GM13976 (cell line): ENCODE measurements around the gene SUSD2.

Source experiments
- DNase-seq: peaks from one replicate; pipeline ENCODE4 v3.0.0; 2012; ENCODE audit warnings: low spot score
- in situ Hi-C: fragments of 300-500 bp; cut with MboI; formaldehyde crosslinking; loops from one replicate; pipeline ENCODE4 v1.12.0; 2022; ENCODE audit warnings: low sequenced_read_pairs, mixed read lengths, inconsistent platforms; ENCODE audit not compliant: unreplicated experiment
- TF ChIP-seq, protein P1 (sequence below): IDR thresholded peaks from 2 replicates; pipeline ENCODE4 v1.5.1; 2012; ENCODE audit warnings: borderline replicate concordance, mild to moderate bottlenecking; ENCODE audit not compliant: insufficient read depth; ENCODE audit errors: extremely low read depth, missing control alignments, control extremely low read depth

SUSD2 gene

DNA sequence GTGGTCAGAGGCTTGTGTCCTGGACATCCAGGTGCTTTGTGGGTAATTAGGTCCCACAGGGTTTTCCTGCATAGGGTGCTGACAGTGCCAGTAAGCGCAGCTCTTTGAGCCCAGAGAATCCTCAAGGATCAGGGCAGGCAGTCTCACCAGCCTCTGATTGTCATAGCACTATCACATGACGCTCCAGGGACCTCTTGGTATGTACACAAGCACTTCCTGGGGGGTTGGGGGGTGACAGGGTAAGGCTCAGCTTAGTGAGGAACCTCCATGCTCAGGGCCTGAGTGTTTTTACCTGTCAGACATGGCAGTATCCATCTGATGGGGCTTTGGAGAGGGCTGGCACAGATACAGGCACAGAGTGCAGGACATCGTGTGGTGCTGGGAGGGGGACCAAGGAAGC, 27.9 kb upstream of the SUSD2 start:
- no peak for DNase-seq
- in situ Hi-C loops, result no loop called here
- TF ChIP-seq, protein P1, sequence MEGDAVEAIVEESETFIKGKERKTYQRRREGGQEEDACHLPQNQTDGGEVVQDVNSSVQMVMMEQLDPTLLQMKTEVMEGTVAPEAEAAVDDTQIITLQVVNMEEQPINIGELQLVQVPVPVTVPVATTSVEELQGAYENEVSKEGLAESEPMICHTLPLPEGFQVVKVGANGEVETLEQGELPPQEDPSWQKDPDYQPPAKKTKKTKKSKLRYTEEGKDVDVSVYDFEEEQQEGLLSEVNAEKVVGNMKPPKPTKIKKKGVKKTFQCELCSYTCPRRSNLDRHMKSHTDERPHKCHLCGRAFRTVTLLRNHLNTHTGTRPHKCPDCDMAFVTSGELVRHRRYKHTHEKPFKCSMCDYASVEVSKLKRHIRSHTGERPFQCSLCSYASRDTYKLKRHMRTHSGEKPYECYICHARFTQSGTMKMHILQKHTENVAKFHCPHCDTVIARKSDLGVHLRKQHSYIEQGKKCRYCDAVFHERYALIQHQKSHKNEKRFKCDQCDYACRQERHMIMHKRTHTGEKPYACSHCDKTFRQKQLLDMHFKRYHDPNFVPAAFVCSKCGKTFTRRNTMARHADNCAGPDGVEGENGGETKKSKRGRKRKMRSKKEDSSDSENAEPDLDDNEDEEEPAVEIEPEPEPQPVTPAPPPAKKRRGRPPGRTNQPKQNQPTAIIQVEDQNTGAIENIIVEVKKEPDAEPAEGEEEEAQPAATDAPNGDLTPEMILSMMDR, result no peak

DNA sequence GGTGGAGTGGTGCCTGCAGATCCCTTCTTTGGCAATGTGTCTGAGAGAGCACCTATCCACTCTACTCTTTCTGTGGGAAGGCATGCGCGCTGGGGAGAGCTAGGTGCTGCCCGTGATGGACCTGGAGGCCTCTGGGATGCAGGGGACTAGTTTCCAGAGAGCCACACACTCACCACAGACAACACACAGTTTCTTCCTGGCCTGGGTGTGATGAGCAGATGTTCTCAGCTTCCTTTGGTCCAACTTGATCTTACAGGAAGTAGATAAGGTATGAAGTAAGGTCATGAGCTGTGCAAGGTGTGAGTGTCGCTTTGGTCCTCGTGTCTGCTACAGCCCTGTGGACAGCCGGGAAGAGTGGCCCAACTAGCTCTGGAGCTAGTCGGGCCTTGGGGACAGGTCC, 27.3 kb upstream of the SUSD2 start:
- TF ChIP-seq, protein P1, result no peak
- DNase-seq, result no peak
- in situ Hi-C loops, result no loop called here

DNA sequence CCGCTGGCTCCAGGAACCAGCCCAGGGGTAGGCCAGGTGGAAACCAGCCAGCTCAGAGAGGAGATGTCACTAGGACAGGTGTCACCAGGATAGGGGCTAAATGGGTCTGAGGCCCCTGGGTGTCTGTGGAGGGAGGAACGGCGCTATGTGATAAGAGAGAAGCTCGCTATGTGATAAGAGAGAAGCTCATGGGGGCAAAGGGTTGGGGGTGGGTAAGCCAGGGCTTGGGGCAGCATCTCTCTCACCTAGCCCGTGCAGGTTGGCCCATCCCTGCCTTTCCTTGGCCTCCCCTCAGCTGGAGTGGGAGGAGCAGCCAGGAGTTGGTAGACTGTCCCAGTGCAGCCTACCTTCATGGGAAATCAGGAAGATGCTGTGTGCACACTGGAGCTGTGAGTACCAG, 26.5 kb upstream of the SUSD2 start:
- in situ Hi-C loops, result no loop called here
- DNase-seq, result no peak

GRCh38 chr22:24155627-24156140, 25.6 kb upstream of the SUSD2 start:
- TF ChIP-seq, protein P1, result peak; percentile 26
- in situ Hi-C loops, result no loop called here
- peak; percentile 79 for DNase-seq

More for the DNA sequence above, 26.5 kb upstream of the SUSD2 start:
- TF ChIP-seq, protein P1, result no peak

GRCh38 chr22:24156141-24156912, 25.0 kb upstream of the SUSD2 start:
- peak; percentile 85 for DNase-seq
- in situ Hi-C loops, result no loop called here
- TF ChIP-seq, protein P1, result no peak

GRCh38 chr22:24156913-24157821, 24.1 kb upstream of the SUSD2 start:
- peak; percentile 95 for DNase-seq
- in situ Hi-C loops, result no loop called here
- TF ChIP-seq, protein P1, result peak; percentile 82
